ENCODE data around the gene CLCN6. TPM values are rescaled to one million over a fixed set of nuclear protein-coding genes. Genes with fewer than 3 reads are reported as not detected.

CLCN6 gene
- total and polyA plus RNA-seq, 2 experiments from 2014 or later, result 22.5 to 31.8 TPM

- DNase-seq (ENCODE audit: low read depth in 1 of 2, low spot score in 1 of 2), result no peak
- no peak overlapping the region for H3K27ac ChIP-seq
These were observed 67.6 kb downstream of the CLCN6 start for GRCh38 chr1:11873395-11874257.

GRCh38 chr1:11874258-11874562 is 68.2 kb downstream of the CLCN6 start:
- no peak overlapping the region for H3K27ac ChIP-seq
- H3K4me1 ChIP-seq (ENCODE audit: low read depth), result peaks cover 13% of the 10 kb centered on the region
- no peak overlapping the region for H3K4me3 ChIP-seq
- DNase-seq (ENCODE audit: low read depth in 1 of 2, low spot score in 1 of 2), result no peak
- no peaks in the 10 kb centered on the region for H3K36me3 ChIP-seq
- H3K27me3 ChIP-seq, result no peaks in the 10 kb centered on the region
- no peaks in the 10 kb centered on the region for H3K9me3 ChIP-seq (ENCODE audit: low read depth)
- TF ChIP-seq CTCF (IDR thresholded peaks at IDR 0.05; ENCODE audit: low read depth, low read length), result no peak

More at GRCh38 chr1:11873395-11874257, 67.6 kb downstream of the CLCN6 start:
- Histone ChIP-seq H3K4me1 (ENCODE audit: low read depth) (peaks cover 9% of the 10 kb centered on the region), H3K9me3 (ENCODE audit: low read depth) (no peaks in the 10 kb centered on the region), H3K4me3 (no peak overlapping the region), H3K27me3 (no peaks in the 10 kb centered on the region), H3K36me3 (no peaks in the 10 kb centered on the region)
- TF ChIP-seq CTCF (IDR thresholded peaks at IDR 0.05; ENCODE audit: low read depth, low read length), result no peak

GRCh38 chr1:11874624-11875023 is 68.6 kb downstream of the CLCN6 start:
- no peaks in the 10 kb centered on the region for H3K27me3 ChIP-seq
- H3K4me1 ChIP-seq (ENCODE audit: low read depth), result peaks cover 17% of the 10 kb centered on the region
- H3K27ac ChIP-seq, result no peak overlapping the region
- no peak overlapping the region for H3K4me3 ChIP-seq
- DNase-seq (ENCODE audit: low read depth in 1 of 2, low spot score in 1 of 2), result no peak
- no peaks in the 10 kb centered on the region for H3K9me3 ChIP-seq (ENCODE audit: low read depth)
- no peaks in the 10 kb centered on the region for H3K36me3 ChIP-seq
- TF ChIP-seq CTCF (IDR thresholded peaks at IDR 0.05; ENCODE audit: low read depth, low read length), result no peak

GRCh38 chr1:11875094-11875493 is 69.1 kb downstream of the CLCN6 start:
- H3K27ac ChIP-seq, result no peak overlapping the region

GRCh38 chr1:11877074-11877473 is 71.1 kb downstream of the CLCN6 start:
- H3K27ac ChIP-seq, result no peak overlapping the region
- H3K9me3 ChIP-seq (ENCODE audit: low read depth), result no peaks in the 10 kb centered on the region
- no peak for TF ChIP-seq CTCF (IDR thresholded peaks at IDR 0.05; ENCODE audit: low read depth, low read length)
- peaks cover 42% of the 10 kb centered on the region for H3K4me1 ChIP-seq (ENCODE audit: low read depth)
- H3K36me3 ChIP-seq, result no peaks in the 10 kb centered on the region
- H3K4me3 ChIP-seq, result no peak overlapping the region
- H3K27me3 ChIP-seq, result no peaks in the 10 kb centered on the region
- no peak for DNase-seq (ENCODE audit: low read depth in 1 of 2, low spot score in 1 of 2)

More at GRCh38 chr1:11875094-11875493, 69.1 kb downstream of the CLCN6 start:
- no peaks in the 10 kb centered on the region for H3K27me3 ChIP-seq
- DNase-seq (ENCODE audit: low read depth in 1 of 2, low spot score in 1 of 2), result no peak
- no peaks in the 10 kb centered on the region for H3K9me3 ChIP-seq (ENCODE audit: low read depth)
- no peak for TF ChIP-seq CTCF (IDR thresholded peaks at IDR 0.05; ENCODE audit: low read depth, low read length)
- H3K4me1 ChIP-seq (ENCODE audit: low read depth), result peaks cover 22% of the 10 kb centered on the region
- no peak overlapping the region for H3K4me3 ChIP-seq
- H3K36me3 ChIP-seq, result no peaks in the 10 kb centered on the region
